B cell (primary cell): ENCODE data around the gene FXYD7. TPM values are rescaled to one million over a fixed set of nuclear protein-coding genes. Genes with fewer than 3 reads are reported as not detected.

Experiments
- ATAC-seq: fragments of 200-7000 bp; cut with Tn5 transposase; one replicate; pipeline ENCODE4 v1.10.0; 2021; ENCODE audit warnings: low read depth, mild to moderate bottlenecking, moderate number of reproducible peaks, moderate library complexity
- CTCF ChIA-PET: fragments of 350-600 bp; sonication (Branson Sonifier 250); formaldehyde crosslinking; loops from one replicate; lab custom pipeline; 2021; ENCODE audit warnings: antibody characterized with exemption, inconsistent platforms; lab: Charles Lee
- POLR2A ChIA-PET: fragments of 350-600 bp; sonication (Branson Sonifier 250); formaldehyde crosslinking; loops from one replicate; lab custom pipeline; 2021; ENCODE audit warnings: antibody characterized with exemption; lab: Charles Lee
- DNase-seq: peaks from one replicate; pipeline ENCODE4 v3.0.0; 2013
- H2AFZ ChIP-seq: 2 replicates; pipeline ENCODE4 v1.6.1; 2012; ENCODE audit warnings: mild to moderate bottlenecking, low read depth, low read length; ENCODE audit not compliant: insufficient read depth, poor library complexity, severe bottlenecking
- H3K27ac ChIP-seq, 2 donors: 1 replicate in 1 of 2; 2 replicates in 1 of 2; pipeline ENCODE4 v1.5.1; 2012 to 2013; ENCODE audit warnings: low read length in 2 of 2, mild to moderate bottlenecking in 2 of 2, moderate library complexity in 1 of 2
- H3K27me3 ChIP-seq, 4 experiments: fragments of 200-600 bp in 1 of 4; sonication (generic) in 1 of 4; replicated peaks in 1 of 4; 1 replicate in 2 of 4; 2 replicates in 2 of 4; pipeline versions ENCODE4 v1.6.1 to v1.7.0; 2013 to 2016; ENCODE audit warnings: low read length in 3 of 4, mild to moderate bottlenecking in 2 of 4, mixed read lengths in 1 of 4, moderate library complexity in 1 of 4; ENCODE audit not compliant: insufficient read depth in 4 of 4, control insufficient read depth in 3 of 4; ENCODE audit errors: control extremely low read depth in 1 of 4
- H3K36me3 ChIP-seq, 2 experiments: replicated peaks in 1 of 2; 1 replicate in 1 of 2; 2 replicates in 1 of 2; pipeline versions ENCODE4 v1.6.1 to v1.7.1; 2013; ENCODE audit warnings: low read length in 1 of 2; ENCODE audit not compliant: insufficient read depth in 2 of 2, control insufficient read depth in 1 of 2; ENCODE audit errors: control extremely low read depth in 1 of 2, extremely low read depth in 1 of 2
- H3K4me1 ChIP-seq, 2 donors: fragments of 200-600 bp in 1 of 2; sonication (generic) in 1 of 2; 1 replicate in 1 of 2; 2 replicates in 1 of 2; pipeline versions ENCODE4 v1.5.1 to v1.6.1; 2013 to 2017; ENCODE audit warnings: low read length in 2 of 2; ENCODE audit not compliant: control insufficient read depth in 2 of 2, insufficient read depth in 2 of 2
- H3K4me2 ChIP-seq: replicated peaks from 2 replicates; pipeline ENCODE3; 2012; ENCODE audit warnings: mild to moderate bottlenecking, low read depth, low read length; ENCODE audit not compliant: poor library complexity, severe bottlenecking
- H3K4me3 ChIP-seq, 5 experiments: fragments of 200-600 bp in 1 of 5; sonication (generic) in 1 of 5; 1 replicate in 3 of 5; 2 replicates in 2 of 5; pipeline versions ENCODE4 v1.5.1 to v1.7.0; 2011 to 2016; ENCODE audit warnings: low read length in 4 of 5, mild to moderate bottlenecking in 4 of 5, low read depth in 2 of 5, control low read depth in 1 of 5, moderate library complexity in 1 of 5; ENCODE audit not compliant: insufficient read depth in 1 of 5; ENCODE audit errors: control extremely low read depth in 1 of 5, extremely low read depth in 1 of 5
- H3K79me2 ChIP-seq: fragments of 200-600 bp; sonication (generic); one replicate; pipeline ENCODE4 v1.6.0; 2016; ENCODE audit warnings: low read length; ENCODE audit not compliant: control insufficient read depth, insufficient read depth
- H3K9ac ChIP-seq: fragments of 200-600 bp; sonication (generic); 2 replicates; pipeline ENCODE4 v1.6.1; 2017; ENCODE audit warnings: mild to moderate bottlenecking, low read length, moderate library complexity
- H3K9me3 ChIP-seq, 3 donors: one replicate each; pipeline versions ENCODE4 v1.6.1 to v1.7.1; 2013; ENCODE audit warnings: low read length in 2 of 3; ENCODE audit not compliant: control insufficient read depth in 2 of 3, insufficient read depth in 1 of 3; ENCODE audit errors: control extremely low read depth in 1 of 3
- H4K20me1 ChIP-seq: 2 replicates; pipeline ENCODE4 v1.6.0; 2012; ENCODE audit warnings: mild to moderate bottlenecking, low read length; ENCODE audit not compliant: insufficient read depth, control insufficient read depth, poor library complexity, severe bottlenecking
- H3K27ac Mint-ChIP-seq: one replicate; pipeline ENCODE4 v1.8.0; 2021; ENCODE audit warnings: mixed read lengths
- H3K27me3 Mint-ChIP-seq: one replicate; pipeline ENCODE4 v1.8.0; 2021; ENCODE audit warnings: mixed read lengths
- H3K4me1 Mint-ChIP-seq: one replicate; pipeline ENCODE4 v1.8.0; 2021; ENCODE audit warnings: mixed read lengths
- H3K4me3 Mint-ChIP-seq: one replicate; pipeline ENCODE4 v1.8.0; 2021; ENCODE audit warnings: mixed read lengths
- H3K9me3 Mint-ChIP-seq: one replicate; pipeline ENCODE4 v1.8.0; 2022; ENCODE audit warnings: mixed read lengths; ENCODE audit not compliant: insufficient read depth
- CTCF ChIP-seq: fragments of 200-600 bp; IDR thresholded peaks from one replicate; pipeline ENCODE4 v1.8.0; 2022; ENCODE audit warnings: antibody characterized with exemption, mild to moderate bottlenecking
- EZH2 ChIP-seq: IDR thresholded peaks from 2 replicates; pipeline ENCODE4 v1.6.1; 2012; ENCODE audit warnings: borderline replicate concordance, low read depth, mild to moderate bottlenecking, moderate library complexity, low read length; ENCODE audit not compliant: insufficient read depth, poor library complexity, severe bottlenecking
- WGBS: methylation state at CpG from one replicate; pipeline ENCODE4 v1.1.5; 2013; ENCODE audit warnings: missing lambda C conversion rate; ENCODE audit not compliant: insufficient coverage; 5-methylcytosine and 5-hydroxymethylcytosine counted together
- intact Hi-C: fragments of 100-400 bp; cut with micrococcal nuclease; formaldehyde crosslinking; loops from one replicate; pipeline ENCODE4 v1.10.0; 2022
- polyA plus RNA-seq: library from polyadenylated mRNA; depleted of rRNA; stranded (reverse); fragments of >200 nt; gene quantifications from 2 replicates; pipeline ENCODE4 v1.2.3, GENCODE V29; 2012
- total RNA-seq, 2 donors: library from RNA; stranded (reverse); fragments of 120-200 nt in 1 of 2; gene quantifications; 1 replicate in 1 of 2; 2 replicates in 1 of 2; pipeline versions ENCODE4 v1.2.3 to v1.2.4, GENCODE V29; 2013 to 2022

Gene FXYD7
- total and polyA plus RNA-seq, 2 donors (not counting 1 experiment from before 2014, with no cell fraction given) = 3.8 to 27.4 TPM

- H3K9ac ChIP-seq = no peak overlapping the region
- H3K4me2 ChIP-seq = no peak overlapping the region
- Mint-ChIP-seq H3K27me3 (no peaks in the 10 kb centered on the region), H3K4me3 (no peak overlapping the region), H3K27ac (no peak overlapping the region), H3K9me3 (no peaks in the 10 kb centered on the region), H3K4me1 (peaks cover 32% of the 10 kb centered on the region)
- no peaks in the 10 kb centered on the region for H3K79me2 ChIP-seq
- 91% methylated on average over 5 of the region's 7 CpGs for WGBS
- ATAC-seq (no peak), DNase-seq (no peak)
- H4K20me1 ChIP-seq = no peaks in the 10 kb centered on the region
- H3K4me3 ChIP-seq = no peak overlapping the region
- peaks cover 21 to 25% of the 10 kb centered on the region in 2 donors for H3K4me1 ChIP-seq
- H3K27me3 ChIP-seq = no peaks in the 10 kb centered on the region
- CTCF ChIA-PET = no interaction called here
- H3K27ac ChIP-seq = peak overlapping the region in 1 of 2 donors; percentile 30
- POLR2A ChIA-PET = no interaction called here
- intact Hi-C loops = no loop called here
- H3K36me3 ChIP-seq = peaks cover 0 to 38% of the 10 kb centered on the region in 2 experiments
- TF ChIP-seq CTCF (no peak), EZH2 (no peak)
- no peak overlapping the region for H2AFZ ChIP-seq
- peaks cover 0 to 8% (median 0%) of the 10 kb centered on the region in 3 donors for H3K9me3 ChIP-seq
These were observed 27.5 kb downstream of the FXYD7 start for GRCh38 chr19:35170359-35171061.

- Mint-ChIP-seq H3K4me3 (no peak overlapping the region), H3K9me3 (no peaks in the 10 kb centered on the region)
- ATAC-seq = no peak
These were observed 28.7 kb downstream of the FXYD7 start for GRCh38 chr19:35171730-35172129.

More at GRCh38 chr19:35171730-35172129, 28.7 kb downstream of the FXYD7 start:
- Mint-ChIP-seq H3K27ac (peak overlapping the region; percentile 72), H3K27me3 (no peaks in the 10 kb centered on the region), H3K4me1 (peaks cover 21% of the 10 kb centered on the region)
- H3K9ac ChIP-seq = no peak overlapping the region
- H3K4me1 ChIP-seq = peaks cover 13 to 15% of the 10 kb centered on the region in 2 donors
- 6% methylated on average over 3 of the region's 3 CpGs for WGBS
- no peak overlapping the region for H3K4me3 ChIP-seq
- H3K9me3 ChIP-seq = peaks cover 0 to 4% (median 0%) of the 10 kb centered on the region in 3 donors
- H2AFZ ChIP-seq = no peak overlapping the region
- H3K4me2 ChIP-seq = no peak overlapping the region
- no peak for TF ChIP-seq CTCF
- TF ChIP-seq EZH2 = no peak
- DNase-seq = no peak
- H3K27me3 ChIP-seq = no peaks in the 10 kb centered on the region
- ChIA-PET CTCF (interaction anchor here (1.2 to 1.6 kb wide), 2 partner anchors 18 to 29 kb away, joined by 5 to 6 read pairs; partner anchors contain the start of genes FXYD5 and FXYD7), POLR2A (interaction anchor here (1.3 kb wide), 1 partner anchor 45 kb away, joined by 8 read pairs; no protein-coding TSS in a partner anchor)
- intact Hi-C loops = no loop called here
- H3K79me2 ChIP-seq = no peaks in the 10 kb centered on the region
- peak overlapping the region; percentile 45 to 47 for H3K27ac ChIP-seq
- H3K36me3 ChIP-seq = peaks cover 0 to 26% of the 10 kb centered on the region in 2 experiments
- no peaks in the 10 kb centered on the region for H4K20me1 ChIP-seq
